Measurements from ENCODE around the gene ISL2.

DNA sequence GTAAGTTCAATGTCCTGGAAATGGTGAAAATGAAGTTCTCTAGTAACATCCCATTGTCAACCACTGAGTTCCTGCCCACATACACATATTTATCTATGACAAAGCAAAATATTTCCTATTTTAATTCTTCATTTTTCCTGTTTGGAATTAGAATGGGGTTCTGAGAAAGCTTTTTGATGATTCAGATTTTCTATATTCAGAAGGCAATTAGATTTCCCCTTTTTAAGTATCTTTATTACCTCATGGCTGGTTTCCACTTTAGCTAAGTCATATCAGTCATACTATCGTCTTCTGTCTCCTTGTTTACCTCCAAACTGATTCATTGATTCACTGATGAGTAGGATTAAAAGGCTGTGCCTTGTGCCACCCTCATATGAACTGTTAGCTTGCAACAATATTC is 43.2 kb upstream of the ISL2 start:
- TF ChIP-seq, protein P1, sequence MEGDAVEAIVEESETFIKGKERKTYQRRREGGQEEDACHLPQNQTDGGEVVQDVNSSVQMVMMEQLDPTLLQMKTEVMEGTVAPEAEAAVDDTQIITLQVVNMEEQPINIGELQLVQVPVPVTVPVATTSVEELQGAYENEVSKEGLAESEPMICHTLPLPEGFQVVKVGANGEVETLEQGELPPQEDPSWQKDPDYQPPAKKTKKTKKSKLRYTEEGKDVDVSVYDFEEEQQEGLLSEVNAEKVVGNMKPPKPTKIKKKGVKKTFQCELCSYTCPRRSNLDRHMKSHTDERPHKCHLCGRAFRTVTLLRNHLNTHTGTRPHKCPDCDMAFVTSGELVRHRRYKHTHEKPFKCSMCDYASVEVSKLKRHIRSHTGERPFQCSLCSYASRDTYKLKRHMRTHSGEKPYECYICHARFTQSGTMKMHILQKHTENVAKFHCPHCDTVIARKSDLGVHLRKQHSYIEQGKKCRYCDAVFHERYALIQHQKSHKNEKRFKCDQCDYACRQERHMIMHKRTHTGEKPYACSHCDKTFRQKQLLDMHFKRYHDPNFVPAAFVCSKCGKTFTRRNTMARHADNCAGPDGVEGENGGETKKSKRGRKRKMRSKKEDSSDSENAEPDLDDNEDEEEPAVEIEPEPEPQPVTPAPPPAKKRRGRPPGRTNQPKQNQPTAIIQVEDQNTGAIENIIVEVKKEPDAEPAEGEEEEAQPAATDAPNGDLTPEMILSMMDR (IDR thresholded peaks at IDR 0.05), result no peak
- no peak for TF ChIP-seq POLR2A (IDR thresholded peaks at IDR 0.05)
- TF ChIP-seq POLR2AphosphoS5 (IDR thresholded peaks at IDR 0.05; ENCODE audit: insufficient read depth in 1 of 2, low read depth in 1 of 2), result no peak
